ENCODE data around the gene SRGAP2C.
"Not testable (repeated sequence)": the region's sequence is repeated elsewhere in the genome, so short reads cannot be mapped to it uniquely, and the experiment has no call there.

GRCh38 chr1:121213491-121213890, 28.7 kb downstream of the SRGAP2C start:
- not testable (repeated sequence) for TF ChIP-seq POLR2A, POLR2AphosphoS5 (IDR thresholded peaks at IDR 0.05; ENCODE audit: low read depth, low read length)
